Ishikawa (cell line): ENCODE data around the gene PRMT7.

Source experiments
- CEBPB ChIP-seq: IDR thresholded peaks from 2 replicates; pipeline ENCODE4 v1.6.1; 2012
- CREB1 ChIP-seq: IDR thresholded peaks from 2 replicates; pipeline ENCODE4 v1.6.1; 2012; ENCODE audit warnings: low read depth
- EGR1 ChIP-seq: IDR thresholded peaks from 2 replicates; pipeline ENCODE4 v1.6.1; 2012
- EP300 ChIP-seq: IDR thresholded peaks from 2 replicates; pipeline ENCODE4 v1.6.1; 2012; ENCODE audit warnings: borderline replicate concordance
- FOXM1 ChIP-seq: IDR thresholded peaks from 2 replicates; pipeline ENCODE4 v1.6.1; 2012; ENCODE audit warnings: low read depth, borderline replicate concordance
- NFIC ChIP-seq: IDR thresholded peaks from 2 replicates; pipeline ENCODE4 v1.6.1; 2012
- TAF1 ChIP-seq: IDR thresholded peaks from 2 replicates; pipeline ENCODE4 v1.6.1; 2012; ENCODE audit warnings: low read depth, mild to moderate bottlenecking
- TCF12 ChIP-seq: IDR thresholded peaks from 2 replicates; pipeline ENCODE4 v1.6.1; 2012; ENCODE audit warnings: low read depth
- TEAD4 ChIP-seq: IDR thresholded peaks from 2 replicates; pipeline ENCODE4 v1.6.1; 2012
- YY1 ChIP-seq: IDR thresholded peaks from 2 replicates; pipeline ENCODE4 v1.6.1; 2012; ENCODE audit warnings: low read depth
- ZBTB7A ChIP-seq: IDR thresholded peaks from 2 replicates; pipeline ENCODE4 v1.6.1; 2012; ENCODE audit warnings: low read depth
- TF ChIP-seq, protein P1 (sequence below): IDR thresholded peaks from 2 replicates; pipeline ENCODE4 v1.6.1; 2012
- TF ChIP-seq, protein P2 (sequence below): IDR thresholded peaks from 2 replicates; pipeline ENCODE4 v1.6.1; 2012; ENCODE audit warnings: low read depth, mild to moderate bottlenecking
- TF ChIP-seq, protein P3 (sequence below): IDR thresholded peaks from 2 replicates; pipeline ENCODE4 v1.6.1; 2012

Gene PRMT7

DNA sequence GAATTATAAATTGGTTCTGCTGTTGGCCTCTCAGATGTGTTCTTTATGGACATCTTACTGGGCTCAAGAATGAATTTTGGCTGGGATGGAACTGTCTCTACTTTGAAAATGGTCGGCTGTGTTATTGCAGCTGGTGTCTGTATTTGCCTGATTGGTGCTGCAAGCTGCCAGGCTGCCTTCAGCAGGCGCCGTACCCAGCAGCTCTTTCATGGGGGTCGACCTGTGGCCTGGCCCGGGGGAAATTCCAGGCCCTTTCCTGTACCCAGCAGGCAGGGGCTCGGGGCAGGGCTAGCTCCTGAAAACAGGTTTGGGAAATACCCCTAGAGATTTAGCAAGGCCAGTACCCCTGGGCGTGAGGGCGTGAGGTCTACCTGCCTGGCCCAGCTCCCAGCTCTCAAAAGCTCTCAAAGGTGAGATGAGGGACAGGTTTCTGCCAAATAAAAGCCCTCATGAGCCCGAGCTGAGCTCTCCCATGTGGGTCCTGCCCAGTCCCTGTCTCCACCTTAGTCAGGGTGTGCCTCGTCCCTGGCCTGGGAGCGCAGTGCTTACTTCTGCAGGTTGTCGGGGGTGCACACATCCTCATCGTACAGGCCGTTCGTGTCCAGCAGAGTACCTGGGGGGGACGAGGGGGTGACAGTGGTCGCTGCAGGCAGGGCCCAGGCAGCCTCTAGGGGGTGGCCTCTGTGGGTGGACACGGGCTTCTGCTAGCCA lies 52.3 kb downstream of the PRMT7 start:
- TF ChIP-seq YY1 (no peak), CREB1 (no peak), NFIC (no peak), CEBPB (no peak), FOXM1 (no peak), TEAD4 (no peak), TAF1 (no peak), TCF12 (no peak), EGR1 (no peak)
- TF ChIP-seq, protein P1, sequence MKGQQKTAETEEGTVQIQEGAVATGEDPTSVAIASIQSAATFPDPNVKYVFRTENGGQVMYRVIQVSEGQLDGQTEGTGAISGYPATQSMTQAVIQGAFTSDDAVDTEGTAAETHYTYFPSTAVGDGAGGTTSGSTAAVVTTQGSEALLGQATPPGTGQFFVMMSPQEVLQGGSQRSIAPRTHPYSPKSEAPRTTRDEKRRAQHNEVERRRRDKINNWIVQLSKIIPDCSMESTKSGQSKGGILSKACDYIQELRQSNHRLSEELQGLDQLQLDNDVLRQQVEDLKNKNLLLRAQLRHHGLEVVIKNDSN: no peak
- TF ChIP-seq, protein P2, sequence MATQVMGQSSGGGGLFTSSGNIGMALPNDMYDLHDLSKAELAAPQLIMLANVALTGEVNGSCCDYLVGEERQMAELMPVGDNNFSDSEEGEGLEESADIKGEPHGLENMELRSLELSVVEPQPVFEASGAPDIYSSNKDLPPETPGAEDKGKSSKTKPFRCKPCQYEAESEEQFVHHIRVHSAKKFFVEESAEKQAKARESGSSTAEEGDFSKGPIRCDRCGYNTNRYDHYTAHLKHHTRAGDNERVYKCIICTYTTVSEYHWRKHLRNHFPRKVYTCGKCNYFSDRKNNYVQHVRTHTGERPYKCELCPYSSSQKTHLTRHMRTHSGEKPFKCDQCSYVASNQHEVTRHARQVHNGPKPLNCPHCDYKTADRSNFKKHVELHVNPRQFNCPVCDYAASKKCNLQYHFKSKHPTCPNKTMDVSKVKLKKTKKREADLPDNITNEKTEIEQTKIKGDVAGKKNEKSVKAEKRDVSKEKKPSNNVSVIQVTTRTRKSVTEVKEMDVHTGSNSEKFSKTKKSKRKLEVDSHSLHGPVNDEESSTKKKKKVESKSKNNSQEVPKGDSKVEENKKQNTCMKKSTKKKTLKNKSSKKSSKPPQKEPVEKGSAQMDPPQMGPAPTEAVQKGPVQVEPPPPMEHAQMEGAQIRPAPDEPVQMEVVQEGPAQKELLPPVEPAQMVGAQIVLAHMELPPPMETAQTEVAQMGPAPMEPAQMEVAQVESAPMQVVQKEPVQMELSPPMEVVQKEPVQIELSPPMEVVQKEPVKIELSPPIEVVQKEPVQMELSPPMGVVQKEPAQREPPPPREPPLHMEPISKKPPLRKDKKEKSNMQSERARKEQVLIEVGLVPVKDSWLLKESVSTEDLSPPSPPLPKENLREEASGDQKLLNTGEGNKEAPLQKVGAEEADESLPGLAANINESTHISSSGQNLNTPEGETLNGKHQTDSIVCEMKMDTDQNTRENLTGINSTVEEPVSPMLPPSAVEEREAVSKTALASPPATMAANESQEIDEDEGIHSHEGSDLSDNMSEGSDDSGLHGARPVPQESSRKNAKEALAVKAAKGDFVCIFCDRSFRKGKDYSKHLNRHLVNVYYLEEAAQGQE: no peak
- TF ChIP-seq, protein P3, sequence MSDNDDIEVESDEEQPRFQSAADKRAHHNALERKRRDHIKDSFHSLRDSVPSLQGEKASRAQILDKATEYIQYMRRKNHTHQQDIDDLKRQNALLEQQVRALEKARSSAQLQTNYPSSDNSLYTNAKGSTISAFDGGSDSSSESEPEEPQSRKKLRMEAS: no peak

DNA sequence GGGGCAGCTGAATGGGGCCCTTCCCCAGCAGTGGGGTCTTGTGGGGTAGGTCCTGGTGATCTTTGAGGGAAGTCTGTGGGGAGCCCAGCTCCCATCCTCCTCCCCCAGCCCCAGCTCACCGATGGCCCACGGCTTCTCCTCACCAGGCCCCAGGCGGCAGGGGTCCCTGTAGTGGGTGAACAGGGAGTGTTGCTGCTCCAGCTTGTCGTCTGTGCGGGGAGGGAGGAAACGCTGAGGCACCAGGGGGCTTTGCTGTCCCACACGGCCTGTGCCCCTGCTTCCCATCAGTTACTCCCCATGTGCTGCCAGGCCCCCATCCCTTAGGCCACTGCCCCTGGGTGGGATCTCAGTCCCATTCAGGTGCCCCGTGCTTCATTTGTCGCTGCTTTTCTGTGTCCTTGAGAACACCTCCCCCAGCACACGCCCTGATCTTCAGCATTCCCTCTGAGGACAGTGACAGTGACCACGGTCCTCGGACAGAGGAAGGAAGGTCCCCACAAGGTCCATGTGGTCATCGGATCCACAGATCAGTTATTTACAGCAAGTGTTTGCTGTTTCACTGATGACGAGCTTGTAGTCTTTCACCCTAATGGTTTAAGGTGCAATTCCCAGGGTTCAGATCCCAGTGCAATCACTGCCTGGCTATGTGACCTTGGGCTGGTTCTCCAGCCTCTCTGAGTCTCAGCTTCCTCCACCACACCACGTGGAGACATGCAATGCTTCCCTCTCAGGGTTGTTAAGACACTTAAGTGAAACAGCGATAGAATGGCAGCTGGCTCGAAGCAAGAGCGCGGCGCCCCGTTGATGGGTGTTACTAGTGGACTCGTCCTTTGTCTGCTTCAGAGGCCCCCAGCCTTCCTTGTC lies 53.1 kb downstream of the PRMT7 start:
- no peak for TF ChIP-seq TEAD4
- TF ChIP-seq YY1: no peak
- TF ChIP-seq TAF1: no peak
- TF ChIP-seq, protein P1: no peak
- TF ChIP-seq, protein P3: no peak
- TF ChIP-seq FOXM1: no peak
- no peak for TF ChIP-seq CREB1
- no peak for TF ChIP-seq TCF12
- TF ChIP-seq EP300: no peak
- TF ChIP-seq, protein P2: no peak

DNA sequence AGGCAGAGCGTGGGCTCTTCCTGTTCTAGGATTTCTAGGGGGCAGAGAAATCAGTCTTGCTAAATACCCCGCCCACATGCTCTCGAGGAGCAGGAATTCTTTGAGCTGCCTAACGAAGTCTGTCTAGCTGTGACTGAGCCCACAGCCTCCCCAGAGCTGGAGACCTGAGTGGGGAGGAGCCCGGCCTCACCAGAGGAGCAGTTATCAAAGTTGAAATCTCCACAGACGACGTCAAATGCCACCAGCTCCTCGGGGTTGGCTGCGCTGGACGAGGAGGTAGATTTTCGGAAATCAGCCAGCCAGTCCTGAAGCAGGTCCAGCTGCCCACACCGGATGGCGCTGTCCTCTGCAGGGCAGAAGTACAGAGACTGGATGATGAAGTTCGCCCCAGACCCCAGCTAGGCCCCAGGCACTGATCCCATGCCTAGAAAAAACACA lies 53.8 kb downstream of the PRMT7 start:
- TF ChIP-seq EP300: no peak
- TF ChIP-seq ZBTB7A: no peak
- no peak for TF ChIP-seq YY1
- TF ChIP-seq, protein P2: no peak
- TF ChIP-seq CREB1: no peak
- TF ChIP-seq, protein P1: no peak
- no peak for TF ChIP-seq FOXM1
- TF ChIP-seq NFIC: no peak
- TF ChIP-seq, protein P3: no peak
